Brain pericyte (primary cell): Measurements from ENCODE around the gene CHAF1B.
A peak's percentile ranks its signal among the peaks of the same experiment; 100 is the strongest.

Experiments
- DNase-seq: peaks from one replicate; pipeline ENCODE4 v3.0.0-alpha.2; 2012; ENCODE audit warnings: low read depth, low spot score

Gene CHAF1B

GRCh38 chr21:36427502-36427901 is 42.3 kb downstream of the CHAF1B start:
- no peak for DNase-seq

- no peak for DNase-seq
These were observed 43.7 kb downstream of the CHAF1B start for GRCh38 chr21:36428761-36429432.

- DNase-seq: peak; percentile 75
These were observed 44.9 kb downstream of the CHAF1B start for GRCh38 chr21:36429947-36430546.

- DNase-seq: no peak
These were observed 45.6 kb downstream of the CHAF1B start for GRCh38 chr21:36430841-36431240.

DNA sequence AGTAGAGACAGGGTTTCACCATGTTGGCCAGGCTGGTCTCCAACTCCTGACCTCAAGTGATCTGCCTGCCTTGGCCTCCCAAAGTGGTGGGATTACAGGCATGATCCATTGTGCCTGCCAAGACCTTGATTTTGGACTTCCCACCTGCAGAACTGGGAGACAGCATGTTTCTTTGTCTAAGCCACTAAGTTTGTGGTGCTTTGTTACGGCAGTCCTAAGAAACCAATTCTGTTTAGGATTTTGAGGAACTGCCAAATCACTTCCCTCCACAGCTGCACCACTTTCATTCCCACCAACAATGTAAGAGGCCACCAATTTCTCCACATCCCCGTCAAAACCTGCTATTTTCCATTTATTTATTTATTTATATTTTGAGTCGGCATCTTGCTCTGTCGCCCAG is 46.1 kb downstream of the CHAF1B start:
- no peak for DNase-seq

DNA sequence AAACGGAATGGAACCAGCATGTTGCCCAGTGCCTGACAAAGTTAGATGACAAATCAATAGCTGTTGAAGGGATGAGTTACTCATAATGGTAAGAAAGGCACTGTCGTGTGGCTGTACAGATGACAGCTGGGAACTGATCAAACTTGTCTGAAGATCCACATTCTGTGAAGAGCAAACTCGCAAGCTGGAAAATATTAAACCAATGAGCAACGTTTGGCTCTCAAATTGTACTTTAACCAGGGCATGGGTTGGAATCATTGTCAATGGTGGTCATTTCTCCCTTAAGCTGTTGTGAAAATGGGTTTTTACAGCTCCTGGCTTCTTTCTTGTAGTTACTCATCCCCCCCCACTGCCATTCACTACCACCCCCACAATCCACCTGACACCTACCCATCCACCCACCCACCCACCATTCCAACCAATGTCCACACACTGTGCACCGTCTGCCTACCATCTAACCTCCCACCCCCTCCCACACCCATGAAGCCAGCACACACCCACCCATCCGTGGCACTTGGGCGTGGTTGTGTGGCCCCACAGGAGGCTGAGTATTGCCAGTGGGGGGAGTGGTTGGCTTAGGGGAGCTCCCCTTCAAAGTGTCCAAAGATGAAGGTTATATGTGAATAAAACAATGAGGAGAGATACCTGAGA is 48.0 kb downstream of the CHAF1B start:
- DNase-seq: no peak

- no peak for DNase-seq
These were observed 49.0 kb downstream of the CHAF1B start for GRCh38 chr21:36434144-36434543.

- DNase-seq: no peak
These were observed 51.9 kb downstream of the CHAF1B start for GRCh38 chr21:36436829-36437744.

- no peak for DNase-seq
These were observed 52.5 kb downstream of the CHAF1B start for GRCh38 chr21:36437745-36438128.

DNA sequence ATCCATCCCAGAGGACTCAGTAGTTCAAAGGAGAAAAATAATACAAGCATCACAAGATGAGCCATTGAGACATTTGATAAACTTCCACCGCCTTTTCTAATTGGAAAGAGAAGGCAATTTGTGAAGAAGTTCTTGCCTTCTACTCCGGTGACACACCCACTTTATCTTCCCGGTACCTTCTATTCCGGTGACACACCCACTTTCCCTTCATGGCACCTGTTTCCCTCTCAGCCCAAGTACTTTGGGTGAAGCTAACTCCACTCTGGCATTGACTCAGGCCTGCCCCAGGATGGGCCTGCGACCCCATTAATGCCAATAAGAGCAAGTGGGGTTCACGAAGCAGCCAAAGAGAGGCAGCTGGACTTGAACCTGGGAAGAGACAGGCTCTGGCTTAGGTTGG is 56.5 kb downstream of the CHAF1B start:
- no peak for DNase-seq

DNA sequence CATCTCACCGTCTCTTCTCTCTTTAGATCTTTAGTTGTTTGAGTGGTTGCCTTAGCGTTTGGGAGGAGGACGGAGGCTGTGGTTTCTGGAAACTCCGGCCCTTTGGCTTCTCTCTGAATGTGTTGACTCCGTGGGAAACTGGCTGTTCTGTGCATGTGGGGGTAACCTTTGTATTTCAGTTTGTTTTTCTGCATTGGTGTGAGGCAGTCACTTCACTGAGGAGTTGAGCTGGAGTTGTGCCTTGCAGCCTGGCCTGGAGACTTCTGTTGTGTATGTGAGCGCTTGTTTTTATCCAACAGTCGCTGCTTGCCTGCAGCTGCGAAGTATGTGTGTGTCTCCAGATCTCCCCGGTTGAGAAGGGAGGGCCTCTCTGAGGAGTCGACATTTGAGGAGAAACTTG is 61.1 kb downstream of the CHAF1B start:
- no peak for DNase-seq

GRCh38 chr21:36450511-36450910 is 65.3 kb downstream of the CHAF1B start:
- DNase-seq: no peak

GRCh38 chr21:36451506-36451905 is 66.3 kb downstream of the CHAF1B start:
- no peak for DNase-seq

DNA sequence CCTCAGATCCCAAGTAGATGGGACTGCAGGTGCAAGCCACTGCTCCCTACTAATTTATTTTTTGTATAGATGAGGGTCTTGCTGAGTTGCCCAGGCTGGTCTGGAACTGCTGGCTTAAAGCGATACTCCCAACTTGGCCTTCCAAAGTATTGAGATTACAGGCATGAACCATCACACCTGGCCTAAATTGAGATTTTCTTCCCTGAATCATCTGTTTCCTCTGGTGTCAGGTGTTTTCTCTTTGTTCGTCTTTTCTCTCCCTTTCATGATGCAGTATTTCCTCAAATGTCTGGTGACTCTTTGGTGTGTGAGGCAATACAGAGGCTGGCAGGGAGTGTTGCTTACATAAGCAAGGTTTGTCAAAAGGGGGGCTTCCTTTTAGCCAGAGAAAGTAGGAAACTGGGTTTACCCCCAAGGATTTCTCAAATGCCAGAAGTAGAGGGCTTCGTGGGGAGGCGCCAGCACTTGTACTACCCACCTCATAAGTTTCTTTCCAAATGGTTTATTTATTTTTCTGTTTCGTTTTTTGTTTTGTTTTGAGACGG is 67.2 kb downstream of the CHAF1B start:
- DNase-seq: no peak

- no peak for DNase-seq
These were observed 68.9 kb downstream of the CHAF1B start for GRCh38 chr21:36454093-36454531.

DNA sequence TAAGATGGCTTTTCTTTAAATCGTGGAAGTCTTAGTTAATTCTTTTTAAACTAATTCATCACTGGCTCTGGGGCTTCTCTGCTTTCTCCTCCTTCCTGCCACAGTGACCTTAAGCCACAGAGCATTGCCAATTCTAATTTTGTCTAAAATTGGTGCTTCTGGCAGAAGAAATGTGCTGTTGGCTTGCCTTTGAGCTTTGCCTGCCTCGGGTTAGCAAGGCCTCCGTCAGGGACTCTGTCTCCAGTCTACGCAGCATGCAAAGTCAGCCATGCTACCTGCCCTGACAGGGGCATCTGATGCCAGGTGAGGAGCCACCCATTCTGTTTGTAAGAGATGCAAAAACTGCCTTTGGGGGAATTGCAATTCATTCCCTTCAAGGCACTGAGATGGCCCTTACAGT is 69.5 kb downstream of the CHAF1B start:
- no peak for DNase-seq

GRCh38 chr21:36456729-36457414 is 71.7 kb downstream of the CHAF1B start:
- DNase-seq: no peak

DNA sequence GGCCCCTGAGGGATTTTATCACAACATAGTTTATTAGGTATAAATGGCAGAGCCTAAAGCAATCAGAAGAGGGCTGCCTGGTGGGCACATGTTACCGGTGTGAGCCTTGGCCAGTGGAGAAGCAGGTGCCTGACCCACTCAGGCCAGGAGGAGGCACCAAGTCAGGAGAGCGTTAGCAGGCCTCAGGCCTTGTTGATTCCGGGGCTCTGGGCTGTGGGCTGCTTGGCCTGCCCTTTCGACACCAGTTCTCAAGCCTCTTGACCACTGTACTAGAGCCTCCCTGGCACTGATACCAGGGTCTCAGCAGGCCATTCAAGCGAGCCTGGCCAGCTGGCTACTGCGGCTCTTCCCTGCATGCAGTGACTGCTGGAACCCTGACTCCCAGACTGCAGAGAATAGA is 73.9 kb downstream of the CHAF1B start:
- no peak for DNase-seq

DNA sequence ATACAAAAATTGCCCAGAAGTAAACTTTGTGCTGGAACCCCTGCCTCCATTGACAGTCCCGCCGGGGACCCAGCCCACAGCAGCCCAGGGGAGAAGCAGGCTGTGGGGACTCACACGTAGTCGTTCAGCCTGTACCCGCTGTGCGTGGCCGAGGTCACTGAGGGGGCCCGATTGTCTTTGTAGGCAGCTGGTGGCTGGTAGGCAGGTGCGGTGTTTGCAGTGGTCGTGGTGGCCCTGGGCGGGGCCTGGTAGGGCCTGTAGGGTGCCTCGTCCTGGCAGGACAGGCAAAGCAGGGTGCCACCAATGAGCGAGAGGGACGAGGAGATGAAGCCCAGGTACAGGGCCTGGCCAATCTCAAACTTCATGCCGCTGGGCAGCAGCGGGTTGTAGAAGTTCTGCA is 75.7 kb downstream of the CHAF1B start:
- no peak for DNase-seq

DNA sequence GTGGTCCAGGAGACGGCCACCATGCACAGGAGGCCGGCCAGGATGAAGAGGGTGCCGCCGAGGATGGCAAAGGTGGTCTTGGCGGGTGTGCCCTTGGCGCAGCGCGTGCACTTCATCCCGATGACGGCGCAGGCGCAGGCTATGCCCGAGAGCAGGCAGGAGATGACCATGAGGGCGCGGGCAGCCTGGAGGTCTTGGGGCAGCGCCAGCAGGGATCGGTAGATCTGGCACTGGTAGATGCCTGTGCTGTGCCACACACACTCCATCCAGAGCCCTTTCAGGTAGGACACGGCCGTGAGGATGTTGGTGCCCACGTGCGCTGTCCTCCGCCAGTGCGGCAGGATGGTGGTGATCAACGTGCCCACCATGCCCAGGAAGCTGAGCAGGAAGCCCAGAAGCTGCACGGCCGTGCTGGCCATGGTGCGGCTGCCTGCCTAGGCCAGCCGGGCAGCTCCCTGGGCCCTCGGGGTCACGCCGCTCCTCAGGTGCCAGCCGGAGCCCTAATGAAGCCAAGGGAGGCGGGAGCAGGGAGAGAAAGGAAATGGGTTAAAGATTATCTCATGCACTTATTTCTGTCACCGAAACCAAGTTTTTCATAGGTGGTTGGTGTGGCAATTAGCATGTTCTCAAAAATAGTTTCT is 76.2 kb downstream of the CHAF1B start:
- DNase-seq: no peak
